Measurements from ENCODE around the gene IPO13. TPM values are rescaled to one million over a fixed set of nuclear protein-coding genes. Genes with fewer than 3 reads are reported as not detected.

IPO13 gene
- total RNA-seq, 1 donor from 2014 or later, result 28.7 TPM

DNA sequence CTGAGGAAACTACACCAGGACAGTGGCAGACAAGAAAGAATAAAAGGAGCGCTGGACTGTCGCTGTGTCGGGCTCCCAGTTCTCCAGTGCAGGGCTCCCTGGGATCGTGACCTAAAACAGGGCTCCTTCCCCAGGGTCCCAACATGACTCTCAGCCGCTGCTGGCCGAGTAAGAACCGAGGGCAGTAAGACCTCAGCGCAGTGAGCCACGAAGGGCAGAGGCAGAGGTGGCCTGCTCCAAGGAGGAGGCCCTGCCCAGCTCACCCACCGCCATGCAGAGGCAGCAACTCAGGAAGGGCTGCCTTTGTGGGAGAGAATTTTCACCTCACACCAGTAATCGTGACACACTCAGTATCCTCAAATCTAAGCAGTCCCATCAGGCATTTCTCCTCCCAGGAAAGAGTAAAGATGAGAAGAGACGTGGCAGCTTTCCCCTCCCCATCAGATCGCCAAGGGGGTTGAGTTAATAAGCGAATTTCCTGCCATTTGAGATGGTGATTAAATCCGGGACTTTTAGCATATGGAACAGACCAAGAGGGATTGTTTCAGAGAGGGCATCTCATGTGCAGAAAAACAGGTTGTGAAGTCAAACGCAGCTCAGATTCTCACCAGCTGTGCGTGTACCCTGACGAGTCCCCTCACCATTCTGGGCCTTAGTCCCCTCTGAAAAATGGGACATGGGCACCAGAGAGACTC is 32.9 kb upstream of the IPO13 start:
- TF ChIP-seq, protein P1, sequence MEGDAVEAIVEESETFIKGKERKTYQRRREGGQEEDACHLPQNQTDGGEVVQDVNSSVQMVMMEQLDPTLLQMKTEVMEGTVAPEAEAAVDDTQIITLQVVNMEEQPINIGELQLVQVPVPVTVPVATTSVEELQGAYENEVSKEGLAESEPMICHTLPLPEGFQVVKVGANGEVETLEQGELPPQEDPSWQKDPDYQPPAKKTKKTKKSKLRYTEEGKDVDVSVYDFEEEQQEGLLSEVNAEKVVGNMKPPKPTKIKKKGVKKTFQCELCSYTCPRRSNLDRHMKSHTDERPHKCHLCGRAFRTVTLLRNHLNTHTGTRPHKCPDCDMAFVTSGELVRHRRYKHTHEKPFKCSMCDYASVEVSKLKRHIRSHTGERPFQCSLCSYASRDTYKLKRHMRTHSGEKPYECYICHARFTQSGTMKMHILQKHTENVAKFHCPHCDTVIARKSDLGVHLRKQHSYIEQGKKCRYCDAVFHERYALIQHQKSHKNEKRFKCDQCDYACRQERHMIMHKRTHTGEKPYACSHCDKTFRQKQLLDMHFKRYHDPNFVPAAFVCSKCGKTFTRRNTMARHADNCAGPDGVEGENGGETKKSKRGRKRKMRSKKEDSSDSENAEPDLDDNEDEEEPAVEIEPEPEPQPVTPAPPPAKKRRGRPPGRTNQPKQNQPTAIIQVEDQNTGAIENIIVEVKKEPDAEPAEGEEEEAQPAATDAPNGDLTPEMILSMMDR (conservative IDR thresholded peaks at IDR 0.05; ENCODE audit: low read depth, low read length), result no peak
- no peak overlapping the region for H3K4me3 ChIP-seq (ENCODE audit: low read depth, low read length)
- no peak for DNase-seq (ENCODE audit: low read depth)

DNA sequence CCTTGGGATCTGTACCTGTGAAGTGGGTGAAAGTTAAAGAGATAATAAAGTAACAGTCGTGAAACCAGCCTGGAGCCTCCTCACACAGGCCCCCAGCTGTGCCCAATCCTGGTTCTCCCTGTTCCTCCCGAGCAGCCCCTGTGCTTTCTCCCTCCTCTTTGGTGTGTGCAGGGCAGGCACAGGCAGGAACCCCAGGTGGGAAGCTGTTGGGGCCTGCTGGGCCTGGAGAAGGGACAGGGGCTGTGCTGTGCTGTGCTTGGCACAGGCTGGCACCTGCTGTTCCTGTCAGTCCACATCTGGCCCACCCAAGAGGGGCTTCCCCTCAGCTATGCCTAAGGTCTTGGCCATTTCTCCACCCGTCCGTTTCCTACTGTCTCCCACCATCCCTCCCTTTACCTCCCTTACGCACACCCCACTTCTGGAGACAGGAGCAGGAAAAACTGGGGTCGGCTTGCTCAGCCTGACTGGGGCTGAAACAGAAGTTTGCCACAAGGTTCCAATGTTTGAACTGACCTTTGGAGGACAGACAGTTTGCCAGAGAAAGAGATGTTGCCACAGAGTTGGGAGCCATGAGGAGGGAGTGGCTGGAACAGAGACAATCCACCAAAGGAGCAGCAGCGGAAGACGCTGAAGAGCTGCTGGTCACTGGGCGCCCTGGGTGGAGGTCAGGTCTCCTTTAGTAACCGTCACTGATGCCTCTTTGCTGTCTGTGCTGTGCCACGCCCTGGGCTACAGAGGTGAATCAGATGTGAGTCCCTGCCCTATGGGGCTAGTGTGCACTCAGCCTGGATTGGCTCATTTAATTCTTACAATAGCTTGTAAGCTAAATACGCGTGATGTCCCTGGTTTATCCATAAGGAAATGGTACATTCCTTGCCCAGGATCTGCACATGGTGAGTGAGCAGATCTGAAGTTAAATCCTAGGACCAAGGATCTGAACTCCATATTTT is 31.9 kb upstream of the IPO13 start:
- DNase-seq (ENCODE audit: low read depth), result no peak
- H3K4me3 ChIP-seq (ENCODE audit: low read depth, low read length), result no peak overlapping the region
- TF ChIP-seq, protein P1 (conservative IDR thresholded peaks at IDR 0.05; ENCODE audit: low read depth, low read length), result no peak

DNA sequence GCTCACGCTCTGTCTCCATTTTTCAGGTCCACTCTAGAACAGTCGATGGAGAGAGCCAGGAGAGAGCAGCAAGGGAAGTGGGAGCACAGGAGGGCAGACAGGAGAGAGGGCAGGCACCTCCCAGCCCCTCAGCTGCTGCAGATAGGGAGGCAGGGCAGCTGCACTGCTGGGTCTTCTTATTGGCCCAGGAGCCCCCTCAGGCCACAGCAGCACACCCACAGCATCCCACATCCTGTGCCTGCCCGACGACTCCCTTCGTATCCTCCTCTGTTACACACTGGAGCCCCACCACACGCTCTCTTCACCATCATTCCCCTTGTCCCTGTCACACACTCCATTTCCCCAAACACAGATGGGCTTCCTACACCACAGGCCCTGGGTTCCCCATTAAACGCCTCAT is 26.8 kb upstream of the IPO13 start:
- no peak overlapping the region for H3K4me3 ChIP-seq (ENCODE audit: low read depth, low read length)
- TF ChIP-seq, protein P1 (conservative IDR thresholded peaks at IDR 0.05; ENCODE audit: low read depth, low read length), result no peak
- DNase-seq (ENCODE audit: low read depth), result no peak

DNA sequence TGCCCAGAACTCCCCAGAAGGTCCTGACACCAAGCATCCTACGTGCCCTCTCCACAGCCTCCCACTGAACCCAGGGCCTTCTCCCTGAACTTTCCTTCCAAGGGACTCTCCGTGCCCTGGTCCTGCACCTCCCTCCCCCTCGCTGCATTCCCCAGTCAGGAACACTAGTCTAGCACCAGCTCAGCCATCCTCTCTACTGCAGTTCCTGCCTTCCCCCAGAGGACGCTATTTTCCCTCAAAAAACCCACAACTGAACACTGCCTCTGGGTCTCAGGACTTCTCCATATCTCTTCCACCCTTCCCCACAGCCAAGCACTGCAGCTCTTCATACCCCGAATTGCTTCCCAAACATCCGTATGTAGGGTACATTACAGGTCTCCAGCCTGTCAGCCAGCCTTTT is 25.7 kb upstream of the IPO13 start:
- TF ChIP-seq, protein P1 (conservative IDR thresholded peaks at IDR 0.05; ENCODE audit: low read depth, low read length), result no peak
- H3K4me3 ChIP-seq (ENCODE audit: low read depth, low read length), result no peak overlapping the region
- no peak for DNase-seq (ENCODE audit: low read depth)

DNA sequence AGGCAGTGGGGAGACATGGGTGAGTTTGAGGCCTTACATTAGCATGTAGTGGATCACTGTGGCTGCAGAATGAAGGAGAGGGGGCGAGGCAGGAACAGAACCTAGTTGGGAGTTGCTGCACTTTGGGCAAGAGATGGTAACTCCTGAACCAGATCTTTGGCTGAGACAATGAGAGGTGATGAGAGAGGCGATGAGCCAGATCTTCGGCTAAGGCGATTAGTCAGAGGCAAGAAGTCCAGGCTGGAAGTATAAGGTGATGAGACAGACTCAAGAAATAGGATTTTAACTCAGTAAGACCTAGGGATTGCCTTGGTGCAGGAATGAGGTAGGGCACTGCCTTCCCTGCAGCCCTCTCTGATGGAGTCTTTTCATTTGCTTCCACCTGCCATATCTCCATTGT is 22.2 kb upstream of the IPO13 start:
- TF ChIP-seq, protein P1 (conservative IDR thresholded peaks at IDR 0.05; ENCODE audit: low read depth, low read length), result no peak
- H3K4me3 ChIP-seq (ENCODE audit: low read depth, low read length), result no peak overlapping the region
- no peak for DNase-seq (ENCODE audit: low read depth)

DNA sequence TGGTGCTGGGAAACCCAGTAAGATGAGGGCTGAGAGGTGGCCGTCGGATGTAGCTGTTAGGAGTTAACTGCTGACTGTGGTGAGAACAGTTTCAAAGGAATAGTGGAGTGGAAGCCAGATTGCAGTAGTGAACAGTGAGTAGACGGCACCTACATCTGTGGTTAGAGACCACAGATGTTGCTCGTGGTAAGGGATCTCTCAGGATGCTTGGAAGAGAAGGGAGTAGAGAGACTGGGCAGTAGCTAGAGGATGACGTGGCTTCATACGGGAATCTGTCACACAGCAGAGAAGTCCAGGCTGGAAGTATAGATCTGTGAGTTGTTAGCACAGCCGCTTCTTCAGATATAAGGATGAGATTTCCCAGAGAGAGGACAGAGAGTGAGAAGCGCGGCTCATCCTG is 20.9 kb upstream of the IPO13 start:
- TF ChIP-seq, protein P1 (conservative IDR thresholded peaks at IDR 0.05; ENCODE audit: low read depth, low read length), result no peak
- no peak for DNase-seq (ENCODE audit: low read depth)
- no peak overlapping the region for H3K4me3 ChIP-seq (ENCODE audit: low read depth, low read length)
